ENCODE results near the gene SNCAIP.

Gene SNCAIP

DNA sequence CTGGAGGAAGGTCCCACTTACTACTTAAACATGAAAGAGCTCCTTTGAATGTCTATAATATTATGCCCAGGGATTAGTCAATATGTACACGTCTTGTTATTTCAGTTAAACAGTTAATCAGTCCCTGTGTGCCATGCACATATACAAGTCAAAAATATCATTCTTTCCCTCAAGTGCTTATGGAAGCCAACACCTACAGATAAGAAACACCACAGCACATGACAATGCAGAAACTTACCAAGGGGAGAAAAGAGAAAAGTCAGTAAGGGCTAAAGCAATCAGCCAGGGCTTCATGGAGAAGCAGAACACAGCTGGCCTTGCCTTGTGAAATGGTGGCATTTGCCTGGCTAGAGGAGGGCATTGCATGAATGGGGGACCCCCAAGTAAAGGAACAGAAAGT lies 88.3 kb downstream of the SNCAIP start:
- DNase-seq (ENCODE audit: low read depth): no peak

DNA sequence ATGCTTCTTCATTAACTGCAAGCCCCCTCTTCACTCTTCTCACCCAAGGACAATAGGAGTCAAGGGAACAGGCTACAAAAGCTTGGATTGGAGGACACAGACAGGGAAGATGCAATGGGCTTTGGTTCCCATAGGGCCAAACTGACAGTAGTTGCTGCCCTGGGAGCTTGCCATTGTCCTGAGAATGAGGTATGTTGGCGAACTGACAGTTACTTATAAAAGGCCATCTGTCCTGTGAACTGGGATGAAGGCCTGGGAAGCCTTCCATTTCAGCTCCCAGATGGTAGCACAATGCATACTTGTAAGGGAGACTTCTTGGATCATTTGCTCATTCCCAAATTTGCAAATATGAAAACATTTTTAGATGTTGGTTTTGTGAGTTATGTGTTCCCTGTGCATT lies 88.9 kb downstream of the SNCAIP start:
- no peak for DNase-seq (ENCODE audit: low read depth)

DNA sequence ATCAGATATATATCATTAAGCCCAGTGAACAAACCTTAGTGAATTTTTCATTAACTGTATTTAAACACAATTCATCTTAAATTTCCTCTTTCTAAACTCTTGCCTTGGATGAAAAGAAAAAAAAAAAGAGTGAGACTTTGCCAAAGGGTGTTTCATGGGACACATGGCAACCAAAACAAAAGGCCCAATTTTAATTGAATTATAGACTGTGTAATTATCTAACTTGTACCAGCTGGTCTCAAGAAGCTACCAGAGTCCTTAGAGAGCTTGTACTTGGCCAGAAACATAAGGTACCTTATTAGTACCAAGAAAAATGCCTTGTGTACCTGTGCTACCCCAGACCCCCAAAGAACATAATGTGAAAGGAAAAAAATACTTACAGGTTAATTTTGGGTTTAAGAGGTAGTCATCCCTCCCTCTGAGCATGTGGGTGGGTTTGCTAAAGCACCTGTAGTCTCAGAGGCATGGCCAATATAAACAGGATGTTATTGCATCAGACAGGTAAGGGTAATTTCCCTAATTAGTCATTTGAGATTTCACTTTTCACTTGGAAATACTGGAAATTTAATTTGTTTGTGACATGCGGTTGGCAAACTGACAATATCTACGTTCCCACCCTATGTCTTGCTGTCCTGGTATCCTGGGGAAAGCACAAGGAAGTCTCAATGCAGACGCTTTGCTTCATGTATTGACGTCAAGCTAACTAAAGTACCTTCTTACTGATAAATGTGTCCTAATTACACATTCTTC lies 90.1 kb downstream of the SNCAIP start:
- DNase-seq (ENCODE audit: low read depth): no peak

DNA sequence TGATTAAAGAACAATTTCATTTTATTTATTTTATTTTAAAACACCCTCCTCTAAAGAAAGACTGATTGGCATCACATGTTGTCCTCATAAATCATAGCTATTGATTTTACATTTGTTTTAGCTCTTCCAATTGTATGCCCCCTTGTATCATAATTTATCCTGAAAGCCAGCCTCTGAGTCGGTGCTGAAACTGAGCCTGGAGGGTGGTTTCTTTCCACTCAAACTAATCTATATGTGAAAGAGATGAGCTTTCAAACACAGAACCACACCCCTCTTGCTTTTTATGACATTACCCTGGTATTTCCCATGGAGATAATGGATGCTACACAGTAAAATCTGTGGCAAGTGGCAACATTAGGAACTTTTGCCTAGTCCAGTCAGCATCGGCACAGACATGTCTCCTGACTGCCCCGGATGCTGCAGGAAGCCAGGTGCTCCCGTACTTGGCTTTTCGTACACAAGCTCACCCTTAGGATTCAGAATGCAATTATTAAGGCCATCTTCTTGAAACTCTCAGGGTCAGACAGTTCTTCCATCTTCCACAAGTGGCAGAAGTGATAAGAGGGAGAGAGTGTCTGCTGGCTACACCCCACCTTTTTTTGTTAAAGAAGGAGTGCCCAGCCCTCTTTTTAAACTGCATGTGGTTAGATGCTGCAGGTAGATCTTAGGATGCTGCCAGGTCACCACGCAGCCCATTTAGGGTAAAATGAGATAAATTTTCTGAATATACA lies 91.1 kb downstream of the SNCAIP start:
- DNase-seq (ENCODE audit: low read depth): no peak

DNA sequence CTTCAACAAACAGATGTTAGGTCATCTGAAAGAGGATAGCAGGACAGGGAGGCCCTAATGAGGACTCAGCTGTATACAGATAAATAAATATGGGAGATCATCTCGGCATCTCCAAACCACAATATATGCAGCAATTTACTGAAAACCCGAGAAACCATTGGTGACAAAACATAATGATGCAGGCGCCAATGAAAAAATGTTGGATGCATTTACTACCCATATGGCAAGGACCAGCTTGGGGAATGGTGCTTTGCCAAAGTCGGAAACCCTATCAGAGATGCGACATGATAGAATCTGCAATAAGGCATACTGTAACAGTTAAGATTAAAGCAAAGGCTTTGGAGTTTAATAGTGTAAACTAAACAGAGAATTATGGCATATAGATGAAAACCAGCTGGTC lies 92.0 kb downstream of the SNCAIP start:
- DNase-seq (ENCODE audit: low read depth): no peak

DNA sequence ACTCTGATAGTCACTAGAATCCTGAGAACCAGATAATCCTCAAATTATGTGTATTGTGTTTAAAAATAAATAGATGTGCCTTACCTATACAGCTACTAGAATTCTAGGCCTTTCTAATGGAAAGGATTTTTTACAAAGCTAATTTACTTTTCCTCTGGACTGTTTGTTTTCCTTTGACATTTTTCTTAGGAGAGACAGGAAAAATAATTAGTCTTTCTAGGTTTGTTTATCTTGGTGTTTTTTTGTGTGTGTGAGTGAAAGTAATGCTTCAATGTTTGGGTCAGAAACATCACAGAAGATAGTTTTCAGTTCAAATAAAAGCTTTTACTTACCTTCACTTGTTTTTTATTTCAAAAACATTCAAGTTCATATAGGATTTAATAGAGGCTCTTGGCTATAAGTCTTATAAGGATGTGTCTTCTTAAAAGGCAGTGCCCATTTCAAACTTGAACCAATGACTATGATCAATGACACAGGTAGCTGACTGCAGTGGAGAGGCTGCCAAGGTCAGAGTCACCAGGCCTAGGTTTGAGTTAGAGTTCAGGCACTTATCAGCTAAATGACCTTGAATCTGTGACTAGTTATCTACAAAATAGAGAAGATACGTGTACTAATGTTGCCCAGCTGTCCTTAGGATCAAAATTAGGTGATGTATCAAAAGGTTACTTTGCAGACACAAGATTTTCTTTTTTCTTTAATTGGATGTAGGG lies 92.8 kb downstream of the SNCAIP start:
- DNase-seq (ENCODE audit: low read depth): no peak

DNA sequence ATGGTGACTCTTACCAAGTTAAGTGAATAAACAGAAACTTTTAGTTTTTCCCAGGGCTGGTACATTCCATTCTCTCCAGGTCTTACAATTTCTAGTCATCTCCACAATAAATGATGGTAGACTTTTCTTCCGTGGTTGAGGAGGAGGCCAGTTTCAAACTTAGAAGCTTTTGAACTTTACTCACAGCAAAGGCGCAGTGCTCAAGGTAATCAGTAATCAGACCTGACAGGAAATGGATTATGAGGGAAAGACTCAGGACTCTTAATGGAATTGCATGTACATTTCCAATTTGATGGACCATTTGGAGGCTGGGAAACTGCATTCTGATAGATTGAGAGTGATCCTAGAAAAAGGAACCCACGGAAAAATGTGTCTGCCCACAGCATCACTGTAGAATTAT lies 93.7 kb downstream of the SNCAIP start:
- no peak for DNase-seq (ENCODE audit: low read depth)

DNA sequence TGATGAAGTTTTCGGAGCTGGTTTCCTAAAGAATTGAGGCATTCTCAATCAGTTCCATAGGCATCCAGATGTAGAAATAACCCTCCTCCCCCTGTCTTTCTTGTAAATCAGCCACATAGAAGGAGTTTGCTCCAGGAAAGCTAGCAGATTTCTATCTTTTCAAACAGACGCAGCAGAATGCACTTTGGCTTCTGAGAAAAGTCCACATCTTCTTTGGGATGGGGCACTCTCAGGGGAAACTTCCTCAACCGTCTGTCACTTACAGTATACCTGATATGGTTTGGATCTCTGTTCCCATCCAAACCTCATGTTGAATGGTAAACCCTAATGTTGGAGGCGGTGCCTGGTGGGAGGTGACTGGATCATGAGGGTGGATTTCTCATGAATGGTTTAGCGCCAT lies 94.1 kb downstream of the SNCAIP start:
- DNase-seq (ENCODE audit: low read depth): no peak

DNA sequence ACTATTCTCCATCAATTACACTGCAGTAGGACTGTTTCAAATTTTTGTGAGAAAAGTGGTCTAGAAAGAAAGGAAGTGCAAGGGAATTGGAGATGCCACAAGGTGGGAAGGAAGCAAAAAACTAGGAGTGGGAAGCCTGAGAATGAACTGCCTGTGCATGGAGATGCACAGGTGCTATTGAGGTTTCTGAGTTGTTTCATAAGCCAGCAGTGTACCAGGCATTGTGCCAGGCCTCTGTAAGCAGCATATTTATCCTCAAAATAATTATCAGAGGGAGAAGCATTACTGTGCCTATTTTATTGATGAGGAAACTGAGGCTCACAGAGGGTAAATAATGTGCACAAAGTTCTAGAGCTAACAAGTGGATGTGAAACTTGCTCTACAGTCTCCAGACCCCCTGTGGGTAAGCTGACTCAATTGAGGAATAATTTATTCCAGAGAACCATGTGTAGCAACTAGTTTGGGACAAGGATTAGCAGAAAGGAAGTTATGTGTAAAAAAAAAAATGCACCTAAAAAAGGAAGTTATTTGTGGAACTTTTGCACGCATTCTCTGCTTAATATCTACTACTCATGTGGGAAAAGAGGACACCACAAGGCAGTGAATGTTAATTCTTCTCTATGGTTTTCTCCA lies 96.7 kb downstream of the SNCAIP start:
- DNase-seq (ENCODE audit: low read depth): no peak

DNA sequence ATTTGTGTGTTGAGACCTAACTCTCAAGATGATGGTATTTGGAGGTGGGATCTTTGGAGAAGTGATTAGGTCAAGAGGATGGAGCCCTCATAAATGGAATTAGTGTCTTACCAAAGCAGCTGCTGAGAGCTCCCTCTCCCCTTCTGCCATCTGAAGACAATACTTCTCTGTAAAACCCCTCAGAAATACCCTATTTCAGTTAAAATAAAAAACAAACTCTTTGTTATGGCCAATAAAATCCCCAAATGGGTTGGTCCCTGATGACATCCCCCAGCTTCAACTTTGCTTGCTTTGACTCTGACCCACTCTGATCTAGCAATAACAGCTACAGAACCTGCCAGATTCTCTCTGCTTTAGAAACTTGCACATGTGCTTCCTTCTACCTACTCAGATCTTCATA lies 100.9 kb downstream of the SNCAIP start:
- DNase-seq (ENCODE audit: low read depth): no peak

DNA sequence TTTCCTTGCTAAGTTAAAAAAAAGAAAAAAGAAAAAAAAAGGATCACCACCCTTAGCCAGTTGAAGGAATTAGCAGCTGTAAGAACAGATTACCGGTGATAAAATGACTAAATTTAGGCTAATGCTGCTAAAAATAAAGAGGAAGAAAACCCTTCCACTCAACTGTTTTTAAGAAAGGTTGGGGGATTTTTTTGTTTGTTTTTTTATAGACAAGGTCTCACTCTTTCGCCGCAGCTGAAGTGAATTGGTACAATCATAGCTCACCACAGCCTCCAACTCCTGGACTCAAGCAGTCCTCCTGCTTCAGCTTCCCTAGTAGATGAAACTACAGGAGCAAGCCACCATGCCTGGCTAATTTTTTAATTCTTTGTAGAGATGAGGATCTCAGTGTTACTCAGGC lies 101.7 kb downstream of the SNCAIP start:
- DNase-seq (ENCODE audit: low read depth): no peak

DNA sequence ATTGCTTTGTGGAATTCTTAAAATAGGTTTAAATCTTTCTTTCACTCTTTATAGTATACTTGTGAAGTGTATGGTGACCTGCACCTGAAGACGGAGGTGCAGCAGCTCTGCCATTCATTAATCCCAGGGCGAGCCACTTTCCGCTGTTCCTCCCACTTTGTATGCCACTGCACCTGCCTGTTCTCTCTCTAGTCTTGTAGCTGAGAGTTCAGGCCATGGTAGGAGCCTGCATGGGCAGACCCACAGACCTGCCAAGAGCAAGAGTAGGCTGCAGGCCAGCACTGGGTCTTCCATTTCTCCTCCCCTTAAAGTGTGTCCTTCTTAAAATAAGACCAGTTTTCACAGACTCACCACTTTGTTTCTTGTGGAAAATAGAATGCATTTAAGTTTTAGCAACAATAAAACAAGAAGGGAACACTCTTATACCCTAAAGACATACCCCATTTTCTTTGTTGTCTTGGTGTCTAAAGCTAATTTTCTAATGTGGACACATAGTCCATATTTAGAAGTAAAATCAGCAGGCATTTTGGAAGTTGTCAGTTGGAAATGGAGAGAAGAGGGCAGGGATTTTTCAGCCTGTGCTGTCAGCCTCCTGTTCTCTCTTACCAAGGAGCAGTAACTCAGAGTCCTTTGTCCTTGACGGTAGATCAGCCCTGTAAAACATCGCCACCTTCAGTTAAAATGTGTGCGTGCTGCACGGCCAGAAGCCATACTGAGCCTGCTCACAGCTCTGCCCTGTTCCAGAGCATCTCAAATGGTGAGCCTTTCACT lies 103.2 kb downstream of the SNCAIP start:
- DNase-seq (ENCODE audit: low read depth): no peak

DNA sequence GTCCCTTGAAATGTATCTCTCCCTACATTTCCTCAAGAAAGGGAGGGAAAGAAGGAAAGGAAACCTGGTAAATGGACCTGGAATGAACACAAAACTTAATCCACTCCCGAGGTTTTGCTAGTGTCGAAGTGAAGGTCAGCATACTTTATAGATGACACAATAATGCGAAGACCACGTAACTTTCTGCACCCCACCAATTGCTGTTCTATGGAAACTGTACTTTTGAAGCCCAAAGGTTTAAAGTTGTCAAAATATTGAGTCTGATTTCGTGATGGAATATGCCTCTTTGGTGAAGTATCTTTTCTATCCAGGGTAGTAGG lies 103.7 kb downstream of the SNCAIP start:
- DNase-seq (ENCODE audit: low read depth): no peak

DNA sequence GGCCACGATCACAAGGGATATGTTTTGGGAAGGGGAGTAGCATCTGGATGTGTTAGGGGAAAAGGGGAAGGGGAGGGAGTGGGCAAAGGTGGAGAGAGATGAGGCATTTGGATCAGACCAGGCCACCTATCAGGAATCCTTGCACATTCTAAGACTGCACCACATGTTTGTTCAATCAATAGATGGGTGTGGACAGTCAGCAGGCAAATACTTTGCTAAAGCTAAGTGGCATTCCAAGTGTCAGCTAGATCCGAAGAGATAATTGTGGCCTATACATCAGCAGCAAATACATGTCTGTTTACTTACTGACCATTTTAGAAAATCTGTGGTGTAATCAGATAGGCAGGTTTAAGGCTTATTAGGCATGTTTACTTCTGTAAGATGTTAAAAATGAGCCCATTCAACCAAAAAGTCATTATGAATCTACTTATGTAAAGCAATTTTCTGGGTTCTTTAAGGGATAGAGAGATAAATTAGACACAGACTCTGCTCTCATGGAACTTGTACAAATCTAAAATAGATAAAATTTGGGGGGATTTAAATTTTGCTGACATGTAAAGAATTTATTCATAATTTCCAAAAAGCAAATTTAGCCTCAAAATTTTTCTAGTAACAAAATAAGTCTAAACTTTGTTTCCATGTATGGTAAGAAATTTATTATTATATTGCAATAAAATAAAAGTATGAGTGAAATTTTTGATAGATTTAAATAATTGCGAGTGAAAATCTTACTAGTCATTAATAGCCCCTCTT lies 107.3 kb downstream of the SNCAIP start:
- no peak for DNase-seq (ENCODE audit: low read depth)

DNA sequence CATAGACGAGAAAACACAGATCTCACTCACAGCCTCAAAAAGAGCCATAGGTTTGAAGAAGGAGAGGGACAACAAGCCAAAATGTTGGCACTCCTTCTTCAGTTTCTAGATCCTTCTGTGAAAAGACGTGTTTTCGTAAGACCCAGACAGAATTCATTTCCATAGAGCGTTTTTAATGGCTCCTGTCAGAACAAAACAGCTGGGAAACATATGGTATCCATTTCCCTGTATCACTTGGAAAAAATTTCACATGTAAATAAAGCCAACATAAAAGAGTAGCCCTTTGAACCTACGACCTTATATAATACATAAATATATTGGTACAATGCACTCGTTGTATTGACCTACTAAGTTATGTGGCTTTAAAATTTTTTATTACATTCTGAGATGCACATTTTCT lies 108.1 kb downstream of the SNCAIP start:
- DNase-seq (ENCODE audit: low read depth): no peak

DNA sequence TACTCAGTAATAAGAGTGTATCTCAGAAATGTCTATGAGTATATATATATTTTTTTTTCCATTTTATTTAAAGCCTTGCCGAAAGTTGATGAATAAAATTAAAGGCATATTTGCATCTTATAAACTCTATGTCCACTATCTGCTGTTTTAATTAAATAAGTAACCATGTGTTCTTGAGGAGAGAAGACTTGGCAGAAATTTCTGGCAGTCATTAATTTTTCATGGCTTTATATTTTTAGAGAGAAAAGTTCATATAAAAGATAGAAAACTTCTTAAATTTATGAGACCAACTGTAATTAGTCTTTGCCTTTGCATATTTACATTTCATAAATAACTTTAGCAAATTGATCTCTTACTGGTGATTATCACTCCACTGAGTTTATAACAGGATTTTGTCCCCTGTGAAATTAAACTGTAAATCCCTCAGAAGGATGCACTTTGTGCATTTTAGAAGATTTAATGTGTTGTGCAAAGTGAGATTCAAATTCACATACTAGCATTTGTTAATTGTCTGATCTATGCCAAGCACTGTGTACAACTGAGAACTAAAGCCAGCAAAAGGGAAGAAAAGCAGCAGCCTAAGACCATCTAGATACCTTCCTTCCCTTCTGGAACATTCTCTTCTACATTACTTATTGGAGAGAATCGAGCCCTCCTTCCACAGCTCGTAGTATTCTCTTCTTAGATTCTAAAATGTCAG lies 108.7 kb downstream of the SNCAIP start:
- DNase-seq (ENCODE audit: low read depth): no peak

DNA sequence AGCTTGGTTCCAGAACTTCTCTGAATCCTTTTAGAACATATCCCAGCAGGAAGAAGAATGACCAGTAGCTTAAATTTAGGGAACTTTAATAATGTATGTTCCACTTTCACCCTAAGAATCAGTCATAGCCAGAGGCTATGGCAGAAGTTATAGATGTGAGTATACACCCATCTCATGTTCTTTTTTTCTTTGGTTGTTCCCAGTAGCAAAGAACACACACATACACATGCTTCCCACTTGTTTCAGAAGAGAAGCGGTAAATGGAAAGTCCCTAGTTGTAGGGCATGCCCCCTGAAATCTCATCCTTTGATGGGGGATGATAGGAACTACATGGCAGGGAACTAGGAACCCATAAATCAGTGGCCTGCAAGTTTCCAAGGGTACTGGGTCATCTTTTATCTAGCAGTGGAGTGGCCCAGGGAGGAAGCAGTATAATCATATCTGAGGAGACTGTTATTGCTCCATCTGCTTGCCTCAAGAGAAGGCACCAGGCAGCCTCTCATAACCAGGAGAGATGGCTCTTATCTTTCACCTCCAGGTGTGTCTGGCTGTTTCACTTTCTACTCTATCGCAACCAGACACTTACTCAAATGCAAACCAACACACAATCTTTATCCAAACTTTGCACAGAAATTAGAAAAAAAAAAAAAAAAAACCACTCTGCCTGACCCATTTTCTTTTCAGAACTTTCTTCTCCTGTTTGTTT lies 109.5 kb downstream of the SNCAIP start:
- no peak for DNase-seq (ENCODE audit: low read depth)

DNA sequence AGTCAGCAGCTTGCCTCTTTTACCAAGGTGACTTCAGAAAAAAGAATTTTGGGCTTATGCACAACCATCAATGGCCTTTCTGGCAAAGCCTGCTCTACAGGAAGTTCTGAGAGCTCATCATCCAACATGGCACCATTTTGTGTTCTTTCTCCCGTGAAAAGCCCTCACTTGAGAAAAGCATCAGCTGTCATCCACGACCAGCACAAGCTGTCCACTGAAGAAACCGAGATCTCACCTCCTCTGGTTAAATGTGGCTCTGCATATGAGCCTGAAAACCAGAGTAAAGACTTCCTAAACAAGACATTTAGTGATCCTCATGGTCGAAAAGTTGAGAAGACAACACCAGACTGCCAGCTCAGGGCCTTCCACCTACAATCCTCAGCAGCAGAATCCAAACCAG lies 111.2 kb downstream of the SNCAIP start:
- no peak for DNase-seq (ENCODE audit: low read depth)

DNA sequence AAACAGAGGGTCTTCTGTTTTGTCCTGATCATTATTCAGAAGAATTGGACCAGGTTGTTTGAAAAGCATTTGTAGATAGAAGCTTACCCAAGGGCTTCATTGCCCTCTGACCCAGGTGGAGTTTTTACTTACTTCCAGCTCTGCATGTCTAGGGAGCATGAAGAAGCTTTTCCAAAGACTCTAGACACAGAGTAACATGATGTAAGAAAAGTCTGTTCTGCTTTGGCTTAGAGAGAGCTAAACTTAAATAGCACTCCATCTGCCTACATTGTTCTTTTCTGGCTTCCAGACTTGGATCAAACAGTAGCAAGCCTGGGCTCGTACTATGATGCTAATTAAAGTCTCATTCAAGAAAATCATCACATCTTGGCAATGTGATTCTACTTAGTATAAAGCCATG lies 112.1 kb downstream of the SNCAIP start:
- no peak for DNase-seq (ENCODE audit: low read depth)

DNA sequence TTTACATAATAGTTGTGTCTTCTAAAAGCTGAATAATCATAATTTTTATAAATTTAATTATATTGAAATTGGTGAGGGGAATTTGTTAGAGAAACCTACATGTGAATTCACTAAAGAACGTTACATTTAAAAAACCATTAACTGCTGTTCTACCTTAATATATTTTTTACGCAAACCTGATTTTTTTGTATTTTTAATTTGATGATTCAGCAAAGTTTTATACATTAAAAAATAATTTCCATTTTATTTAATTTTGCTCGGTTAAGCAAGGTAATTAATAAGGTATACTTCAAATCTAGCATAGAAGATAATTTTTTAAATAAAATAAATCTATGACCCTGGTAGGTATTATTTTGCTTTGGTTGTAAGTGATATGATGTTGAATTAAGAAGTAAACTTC lies 114.3 kb downstream of the SNCAIP start:
- no peak for DNase-seq (ENCODE audit: low read depth)
